NOMO-1 treated with DMSO at 0.1 percent for 48 hours (cell line): ENCODE measurements around the gene TIAM2.

ENCODE experiments used
- DNase-seq: peaks from one replicate; lab custom pipeline; 2025; ENCODE audit not compliant: unreplicated experiment; lab: John Stamatoyannopoulos, UW

TIAM2 gene

GRCh38 chr6:155023717-155024116, 28.6 kb downstream of the TIAM2 start:
- DNase-seq, result no peak

DNA sequence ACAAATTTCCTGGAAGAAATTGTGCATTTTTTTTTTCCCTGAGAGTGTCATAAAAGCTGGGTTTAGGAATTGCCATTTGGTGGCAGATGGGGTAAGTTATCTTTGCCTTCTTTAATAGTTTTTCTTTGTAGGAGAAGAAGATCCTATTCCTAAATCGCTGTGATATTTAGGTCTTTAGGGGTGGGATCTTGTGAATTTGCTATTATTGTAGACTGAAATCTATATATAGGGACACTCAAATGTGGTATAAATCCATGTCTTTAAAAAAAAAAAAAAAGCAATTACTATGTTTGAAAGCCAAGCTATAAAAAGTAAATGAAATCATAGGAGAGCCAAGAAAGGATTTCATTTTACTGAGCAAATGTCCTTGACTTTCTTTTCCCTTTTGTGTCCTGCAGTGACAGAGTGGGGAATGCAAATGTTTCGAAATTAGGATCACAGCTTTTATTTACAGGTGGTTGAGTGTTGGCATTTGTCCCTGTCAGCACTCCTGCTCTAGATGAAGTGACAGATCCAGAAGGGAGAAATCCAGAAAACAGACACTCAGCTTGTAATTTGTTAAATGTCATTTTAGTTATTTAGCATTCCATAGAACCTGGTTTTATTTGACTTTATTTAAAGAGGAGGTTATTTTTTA, 29.4 kb downstream of the TIAM2 start:
- no peak for DNase-seq

- no peak for DNase-seq
These were observed 31.0 kb downstream of the TIAM2 start for GRCh38 chr6:155026022-155026705.

GRCh38 chr6:155026706-155027045, 31.6 kb downstream of the TIAM2 start:
- no peak for DNase-seq

GRCh38 chr6:155030148-155030720, 35.1 kb downstream of the TIAM2 start:
- no peak for DNase-seq

- DNase-seq, result no peak
These were observed 36.0 kb downstream of the TIAM2 start for GRCh38 chr6:155031091-155031490.

DNA sequence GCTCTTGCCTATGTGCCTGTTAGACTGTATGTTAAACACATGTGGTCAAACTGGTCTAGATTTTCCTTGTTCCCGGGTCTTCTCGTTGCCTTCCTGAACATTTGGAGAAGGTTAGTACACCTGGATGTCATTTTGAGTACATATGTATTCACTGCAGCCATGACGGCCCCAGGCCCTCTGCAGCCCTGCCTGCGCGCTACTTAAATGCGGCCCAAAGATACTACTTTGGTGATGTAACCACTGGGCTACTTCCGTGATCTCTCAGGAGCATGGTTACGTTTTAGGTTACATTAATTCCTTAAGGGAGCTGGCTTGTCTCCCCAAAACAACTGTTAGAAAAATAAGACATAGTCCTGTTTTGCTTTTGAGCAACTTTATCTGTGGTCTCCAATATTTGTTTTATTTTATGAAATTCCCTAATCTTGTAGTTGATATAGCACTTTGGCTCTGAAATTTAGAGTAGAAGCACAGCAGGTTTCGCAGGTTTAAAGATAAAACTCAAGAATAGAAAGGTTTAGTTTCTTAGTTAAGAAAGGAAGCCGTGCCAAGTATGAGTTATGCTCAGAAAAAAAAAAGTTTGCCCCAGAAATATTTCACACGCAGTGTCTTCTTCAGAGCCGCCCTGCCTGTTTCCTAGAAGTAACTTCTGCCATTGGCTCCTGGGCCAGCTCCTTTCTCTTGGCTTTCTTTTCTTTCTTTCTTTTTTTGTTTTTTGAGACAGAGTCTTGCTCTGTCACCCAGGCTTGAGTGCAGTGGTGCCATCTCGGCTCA, 38.1 kb downstream of the TIAM2 start:
- DNase-seq, result no peak

- no peak for DNase-seq
These were observed 41.8 kb downstream of the TIAM2 start for GRCh38 chr6:155036907-155037306.

DNA sequence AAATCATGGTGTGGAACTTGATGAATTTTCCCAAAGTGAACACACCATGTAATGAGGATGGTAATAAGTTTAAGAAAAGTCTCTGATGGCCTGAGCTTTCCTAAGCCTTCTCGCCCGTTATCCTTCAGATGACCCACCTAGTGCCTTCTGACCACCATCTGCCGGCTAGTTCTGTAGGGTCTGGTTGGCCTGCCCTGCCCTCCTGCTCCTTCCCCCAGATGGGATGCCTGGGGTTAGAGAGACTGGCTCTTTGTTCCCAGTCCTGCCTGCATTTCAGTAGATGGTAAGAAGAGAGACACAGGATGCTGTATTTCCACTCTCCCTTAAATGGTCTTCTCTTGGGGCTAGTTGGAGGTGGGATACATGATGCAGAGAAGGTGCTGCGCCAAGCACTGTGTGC, 43.0 kb downstream of the TIAM2 start:
- DNase-seq, result no peak

DNA sequence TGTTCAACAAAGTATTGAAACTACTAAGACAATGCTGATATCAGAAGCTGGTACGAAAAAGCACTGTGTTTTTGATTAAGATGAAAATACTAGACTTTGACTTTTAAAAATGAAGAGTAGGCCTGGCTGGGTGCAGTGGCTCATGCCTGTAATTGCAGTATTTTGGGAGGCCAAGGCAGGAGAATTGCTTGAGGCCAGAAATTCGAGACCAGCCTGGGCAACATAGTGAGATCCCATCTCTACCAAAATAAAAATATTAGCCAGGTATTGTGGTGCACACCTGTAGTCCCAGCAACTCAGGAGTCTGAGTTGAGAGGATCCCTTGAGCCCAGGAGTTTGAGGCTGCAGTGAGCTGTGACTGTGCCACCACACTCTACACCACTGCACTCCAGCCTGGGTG, 43.4 kb downstream of the TIAM2 start:
- no peak for DNase-seq

GRCh38 chr6:155039618-155040017, 44.5 kb downstream of the TIAM2 start:
- no peak for DNase-seq

GRCh38 chr6:155040154-155040553, 45.0 kb downstream of the TIAM2 start:
- no peak for DNase-seq

DNA sequence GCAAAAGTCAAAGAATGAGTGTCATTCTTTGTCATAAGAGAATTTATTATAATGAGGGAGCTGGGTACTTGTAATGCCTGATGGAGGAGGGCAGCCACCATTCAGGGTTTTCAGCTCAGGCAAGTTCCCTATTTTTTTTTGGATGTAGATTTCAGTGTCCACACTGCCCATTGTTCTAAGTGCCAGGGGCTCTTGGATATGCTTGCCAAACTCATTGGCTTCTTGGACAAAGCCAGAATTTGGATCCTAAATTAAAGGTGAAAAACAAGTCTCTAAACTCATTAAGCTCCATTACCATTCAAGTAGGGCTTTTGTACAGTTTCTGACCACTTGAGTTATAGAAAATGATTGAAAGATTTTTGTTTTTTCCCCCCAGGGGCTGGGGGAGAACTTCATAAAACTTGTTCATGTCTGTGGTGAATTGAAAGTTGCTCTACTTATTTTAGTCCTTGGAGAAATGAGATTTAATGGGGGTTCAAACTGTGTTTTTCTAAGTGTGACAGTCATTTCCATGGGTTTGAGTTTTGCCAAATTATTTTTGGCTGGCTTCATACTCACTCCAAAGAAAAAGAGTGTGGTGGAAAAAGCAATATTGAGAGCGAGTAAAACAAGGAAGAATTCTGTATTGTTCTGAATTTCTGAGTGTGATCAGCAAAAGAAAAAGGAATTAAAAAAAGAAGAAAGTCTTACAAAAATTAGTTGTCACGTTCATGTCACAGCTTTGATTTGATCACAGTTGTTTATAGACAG, 46.0 kb downstream of the TIAM2 start:
- DNase-seq, result no peak

- DNase-seq, result no peak
These were observed 46.7 kb downstream of the TIAM2 start for GRCh38 chr6:155041741-155042279.

GRCh38 chr6:155042983-155043382, 47.9 kb downstream of the TIAM2 start:
- no peak for DNase-seq

- no peak for DNase-seq
These were observed 50.7 kb downstream of the TIAM2 start for GRCh38 chr6:155045561-155046404.

- no peak for DNase-seq
These were observed 52.4 kb downstream of the TIAM2 start for GRCh38 chr6:155047523-155047922.

- DNase-seq, result no peak
These were observed 55.2 kb downstream of the TIAM2 start for GRCh38 chr6:155050311-155050710.

GRCh38 chr6:155054491-155055250, 59.6 kb downstream of the TIAM2 start:
- no peak for DNase-seq
